SK-N-SH treated with all-trans-retinoic acid at 6 μM for 48 hours (cell line): ENCODE data around the gene ZNF385B.

Experiments used
- ARNTL ChIP-seq: fragments of 450-650 bp; formaldehyde crosslinking; IDR thresholded peaks from 2 replicates; pipeline ENCODE4 v1.5.0; 2020; ENCODE audit warnings: low read depth, mild to moderate bottlenecking, moderate library complexity, borderline replicate concordance
- CSDC2 ChIP-seq: fragments of 250-450 bp; sonication (Bioruptor Pico); IDR thresholded peaks from 2 replicates; pipeline ENCODE4 v1.5.0; 2020; ENCODE audit warnings: mild to moderate bottlenecking, moderate library complexity
- PPARA ChIP-seq: fragments of 250-450 bp; sonication (Bioruptor Pico); IDR thresholded peaks from 2 replicates; pipeline ENCODE4 v1.5.0; 2020; ENCODE audit warnings: mild to moderate bottlenecking, borderline replicate concordance
- RARB ChIP-seq: fragments of 250-450 bp; sonication (Bioruptor Pico); IDR thresholded peaks from 2 replicates; pipeline ENCODE4 v1.8.0; 2021; ENCODE audit warnings: mild to moderate bottlenecking, moderate library complexity
- ZC3H10 ChIP-seq: fragments of 250-450 bp; sonication (Bioruptor Pico); IDR thresholded peaks from 2 replicates; pipeline ENCODE4 v1.5.1; 2021; ENCODE audit warnings: mild to moderate bottlenecking, moderate library complexity
- ZFP3 ChIP-seq: fragments of 250-450 bp; sonication (Bioruptor Pico); IDR thresholded peaks from 2 replicates; pipeline ENCODE4 v1.5.0; 2020; ENCODE audit warnings: mild to moderate bottlenecking, moderate library complexity
- ZFP30 ChIP-seq: fragments of 450-650 bp; formaldehyde crosslinking; IDR thresholded peaks from 2 replicates; pipeline ENCODE4 v1.5.0; 2022; ENCODE audit warnings: mild to moderate bottlenecking, moderate library complexity
- ZNF565 ChIP-seq: fragments of 450-650 bp; formaldehyde crosslinking; conservative IDR thresholded peaks from 2 replicates; pipeline ENCODE4 v1.5.0; 2020; ENCODE audit warnings: low read depth, mild to moderate bottlenecking, moderate library complexity
- TF ChIP-seq, protein P1 (sequence below): fragments of 250-450 bp; sonication (Bioruptor Pico); IDR thresholded peaks from 2 replicates; pipeline ENCODE4 v1.8.0; 2020; ENCODE audit warnings: mild to moderate bottlenecking, moderate library complexity, borderline replicate concordance
- TF ChIP-seq, protein P2 (sequence below): fragments of 250-450 bp; sonication (Bioruptor Pico); IDR thresholded peaks from 2 replicates; pipeline ENCODE4 v1.8.0; 2021; ENCODE audit warnings: low read depth, mild to moderate bottlenecking, moderate library complexity, borderline replicate concordance

DNA sequence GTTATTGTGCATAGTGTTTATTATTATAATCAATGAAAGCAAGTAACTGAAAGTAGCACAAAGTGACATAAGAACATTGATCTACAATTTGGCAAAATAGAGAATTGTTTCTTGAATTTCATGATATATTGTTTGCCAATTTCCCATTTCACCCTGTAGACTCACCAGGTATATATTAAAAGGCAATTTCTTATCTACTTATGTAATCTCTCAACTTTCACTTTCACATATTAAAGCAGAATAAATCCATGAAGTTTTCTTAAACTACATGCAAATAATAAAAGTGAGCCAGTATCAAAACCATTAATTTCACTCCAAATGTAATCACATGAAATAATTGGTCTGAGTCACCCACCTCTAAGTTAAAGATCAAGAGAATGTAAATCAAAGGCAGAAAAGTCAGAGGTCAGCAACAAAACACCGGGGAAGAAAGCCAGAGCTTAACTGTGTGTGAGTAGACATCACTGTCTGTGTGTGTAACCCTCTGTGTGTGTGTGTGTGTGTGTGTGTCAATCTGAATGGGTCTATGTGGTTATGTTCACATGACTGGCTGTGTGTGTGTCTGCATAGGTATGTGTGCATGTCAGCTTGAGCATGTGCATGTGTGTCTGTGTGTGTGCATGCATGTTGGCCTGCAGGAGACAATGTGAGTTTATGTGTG is 44.1 kb downstream of the ZNF385B start:
- TF ChIP-seq ZFP30 (CRISPR knock-in tag) (no peak), ZFP3 (no peak), ZC3H10 (CRISPR knock-in tag) (no peak), ZNF565 (CRISPR knock-in tag) (no peak), CSDC2 (CRISPR knock-in tag) (no peak), PPARA (no peak), RARB (CRISPR knock-in tag) (no peak), ARNTL (CRISPR knock-in tag) (no peak)
- TF ChIP-seq, protein P1, sequence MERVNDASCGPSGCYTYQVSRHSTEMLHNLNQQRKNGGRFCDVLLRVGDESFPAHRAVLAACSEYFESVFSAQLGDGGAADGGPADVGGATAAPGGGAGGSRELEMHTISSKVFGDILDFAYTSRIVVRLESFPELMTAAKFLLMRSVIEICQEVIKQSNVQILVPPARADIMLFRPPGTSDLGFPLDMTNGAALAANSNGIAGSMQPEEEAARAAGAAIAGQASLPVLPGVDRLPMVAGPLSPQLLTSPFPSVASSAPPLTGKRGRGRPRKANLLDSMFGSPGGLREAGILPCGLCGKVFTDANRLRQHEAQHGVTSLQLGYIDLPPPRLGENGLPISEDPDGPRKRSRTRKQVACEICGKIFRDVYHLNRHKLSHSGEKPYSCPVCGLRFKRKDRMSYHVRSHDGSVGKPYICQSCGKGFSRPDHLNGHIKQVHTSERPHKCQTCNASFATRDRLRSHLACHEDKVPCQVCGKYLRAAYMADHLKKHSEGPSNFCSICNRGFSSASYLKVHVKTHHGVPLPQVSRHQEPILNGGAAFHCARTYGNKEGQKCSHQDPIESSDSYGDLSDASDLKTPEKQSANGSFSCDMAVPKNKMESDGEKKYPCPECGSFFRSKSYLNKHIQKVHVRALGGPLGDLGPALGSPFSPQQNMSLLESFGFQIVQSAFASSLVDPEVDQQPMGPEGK = no peak
- TF ChIP-seq, protein P2, sequence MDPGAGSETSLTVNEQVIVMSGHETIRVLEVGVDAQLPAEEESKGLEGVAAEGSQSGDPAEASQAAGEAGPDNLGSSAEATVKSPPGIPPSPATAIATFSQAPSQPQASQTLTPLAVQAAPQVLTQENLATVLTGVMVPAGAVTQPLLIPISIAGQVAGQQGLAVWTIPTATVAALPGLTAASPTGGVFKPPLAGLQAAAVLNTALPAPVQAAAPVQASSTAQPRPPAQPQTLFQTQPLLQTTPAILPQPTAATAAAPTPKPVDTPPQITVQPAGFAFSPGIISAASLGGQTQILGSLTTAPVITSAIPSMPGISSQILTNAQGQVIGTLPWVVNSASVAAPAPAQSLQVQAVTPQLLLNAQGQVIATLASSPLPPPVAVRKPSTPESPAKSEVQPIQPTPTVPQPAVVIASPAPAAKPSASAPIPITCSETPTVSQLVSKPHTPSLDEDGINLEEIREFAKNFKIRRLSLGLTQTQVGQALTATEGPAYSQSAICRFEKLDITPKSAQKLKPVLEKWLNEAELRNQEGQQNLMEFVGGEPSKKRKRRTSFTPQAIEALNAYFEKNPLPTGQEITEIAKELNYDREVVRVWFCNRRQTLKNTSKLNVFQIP (CRISPR knock-in tag) = no peak
